HepG2 (cell line): Measurements from ENCODE around the gene ATP5F1E. TPM values are rescaled to one million over a fixed set of nuclear protein-coding genes. Genes with fewer than 3 reads are reported as not detected.
A peak's percentile ranks its signal among the peaks of the same experiment; 100 is the strongest.

Experiments
- EP300 ChIP-seq, 3 experiments: sonication (generic) in 1 of 3; formaldehyde crosslinking in 1 of 3; IDR thresholded peaks; 2 replicates each; pipeline versions ENCODE4 v1.5.1 to v1.6.1; 2011 to 2020; ENCODE audit warnings: low read depth in 2 of 3, low read length in 2 of 3, borderline replicate concordance in 1 of 3, improper control_type of control experiment in 1 of 3, mild to moderate bottlenecking in 1 of 3, missing genetic modification reagents in 1 of 3, moderate library complexity in 1 of 3
- GABPB1 ChIP-seq: IDR thresholded peaks from 2 replicates; pipeline ENCODE4 v1.6.1; 2016; ENCODE audit warnings: mild to moderate bottlenecking, missing genetic modification reagents, moderate library complexity, missing compliant biosample characterization
- MAFK ChIP-seq, 2 experiments: IDR thresholded peaks in 1 of 2; conservative IDR thresholded peaks in 1 of 2; 2 replicates each; pipeline ENCODE4 v1.6.1; 2011; ENCODE audit warnings: improper control_type of control experiment in 2 of 2, low read length in 2 of 2
- MTA3 ChIP-seq: sonication (generic); formaldehyde crosslinking; IDR thresholded peaks from 2 replicates; pipeline ENCODE4 v1.4.0; 2020; ENCODE audit warnings: missing genetic modification reagents
- MTF1 ChIP-seq: sonication (generic); formaldehyde crosslinking; IDR thresholded peaks from 2 replicates; pipeline ENCODE4 v1.5.0; 2020; ENCODE audit warnings: missing genetic modification reagents
- NFE2L1 ChIP-seq: sonication (generic); formaldehyde crosslinking; IDR thresholded peaks from 2 replicates; pipeline ENCODE4 v1.4.0; 2020; ENCODE audit warnings: missing genetic modification reagents, mild to moderate bottlenecking, borderline replicate concordance
- PHF5A ChIP-seq: IDR thresholded peaks from one replicate; pipeline ENCODE4 v1.6.1; 2018; ENCODE audit warnings: low read depth, missing genetic modification reagents; ENCODE audit not compliant: unreplicated experiment
- PPARG ChIP-seq: conservative IDR thresholded peaks from 2 replicates; pipeline ENCODE4 v1.6.1; 2016; ENCODE audit warnings: missing biosample characterization, missing genetic modification reagents
- RELA ChIP-seq: sonication (generic); formaldehyde crosslinking; IDR thresholded peaks from 2 replicates; pipeline ENCODE4 v1.4.0; 2020; ENCODE audit warnings: missing genetic modification reagents
- SATB2 ChIP-seq: sonication (generic); formaldehyde crosslinking; IDR thresholded peaks from 2 replicates; pipeline ENCODE4 v1.5.0; 2020; ENCODE audit warnings: missing genetic modification reagents
- TRIM24 ChIP-seq: sonication (generic); formaldehyde crosslinking; IDR thresholded peaks from 2 replicates; pipeline ENCODE4 v1.8.0; 2022; ENCODE audit warnings: mild to moderate bottlenecking, missing genetic modification reagents
- ZKSCAN8 ChIP-seq: IDR thresholded peaks from 2 replicates; pipeline ENCODE4 v1.6.1; 2016; ENCODE audit warnings: borderline replicate concordance, missing genetic modification reagents, missing compliant biosample characterization
- ZNF205 ChIP-seq: IDR thresholded peaks from 2 replicates; pipeline ENCODE4 v1.6.1; 2018; ENCODE audit warnings: missing biosample characterization, missing genetic modification reagents
- ZNF354B ChIP-seq: sonication (generic); formaldehyde crosslinking; IDR thresholded peaks from 2 replicates; pipeline ENCODE4 v1.8.0; 2022; ENCODE audit warnings: mild to moderate bottlenecking, missing genetic modification reagents
- ZNF547 ChIP-seq: sonication (generic); formaldehyde crosslinking; IDR thresholded peaks from 2 replicates; pipeline ENCODE4 v1.5.1; 2020; ENCODE audit warnings: mild to moderate bottlenecking, missing genetic modification reagents
- polyA plus RNA-seq, 8 experiments: library from polyadenylated mRNA; depleted of rRNA in 3 of 8; stranded (reverse) in 7 of 8; unstranded in 1 of 8; fragments of >200 nt; fragmentation: Illumina TruSeq in 4 of 8; extraction: Trizol in 4 of 8; gene quantifications; 2 replicates each; pipeline versions ENCODE4 v1.2.1 to v1.2.3, GENCODE V29; 2011 to 2016; ENCODE audit warnings: low read depth in 4 of 8, missing spikeins in 1 of 8, mixed read lengths in 1 of 8; ENCODE audit not compliant: insufficient read depth in 1 of 8
- total RNA-seq, 5 experiments: library from RNA; depleted of rRNA; stranded (reverse); fragments of >200 nt; fragmentation: Illumina TruSeq; extraction: Trizol; gene quantifications; 2 replicates each; pipeline ENCODE4 v1.2.3, GENCODE V29; 2016; ENCODE audit warnings: low read depth in 1 of 5
- TF ChIP-seq, protein P1 (sequence below): IDR thresholded peaks from 2 replicates; pipeline ENCODE4 v1.4.0; 2020; ENCODE audit warnings: mild to moderate bottlenecking, missing genetic modification reagents
- TF ChIP-seq, protein P2 (sequence below): sonication (generic); formaldehyde crosslinking; IDR thresholded peaks from 2 replicates; pipeline ENCODE4 v1.4.0; 2020; ENCODE audit warnings: missing genetic modification reagents
- TF ChIP-seq, protein P3 (sequence below): sonication (generic); formaldehyde crosslinking; IDR thresholded peaks from 2 replicates; pipeline ENCODE4 v1.5.1; 2020; ENCODE audit warnings: mild to moderate bottlenecking, missing genetic modification reagents, moderate library complexity

The ATP5F1E gene
- total and polyA plus RNA-seq, 2 of the 13 experiments (the other 11 are each of a cell fraction or from before 2014, with no cell fraction given) = 121 to 134 TPM

DNA sequence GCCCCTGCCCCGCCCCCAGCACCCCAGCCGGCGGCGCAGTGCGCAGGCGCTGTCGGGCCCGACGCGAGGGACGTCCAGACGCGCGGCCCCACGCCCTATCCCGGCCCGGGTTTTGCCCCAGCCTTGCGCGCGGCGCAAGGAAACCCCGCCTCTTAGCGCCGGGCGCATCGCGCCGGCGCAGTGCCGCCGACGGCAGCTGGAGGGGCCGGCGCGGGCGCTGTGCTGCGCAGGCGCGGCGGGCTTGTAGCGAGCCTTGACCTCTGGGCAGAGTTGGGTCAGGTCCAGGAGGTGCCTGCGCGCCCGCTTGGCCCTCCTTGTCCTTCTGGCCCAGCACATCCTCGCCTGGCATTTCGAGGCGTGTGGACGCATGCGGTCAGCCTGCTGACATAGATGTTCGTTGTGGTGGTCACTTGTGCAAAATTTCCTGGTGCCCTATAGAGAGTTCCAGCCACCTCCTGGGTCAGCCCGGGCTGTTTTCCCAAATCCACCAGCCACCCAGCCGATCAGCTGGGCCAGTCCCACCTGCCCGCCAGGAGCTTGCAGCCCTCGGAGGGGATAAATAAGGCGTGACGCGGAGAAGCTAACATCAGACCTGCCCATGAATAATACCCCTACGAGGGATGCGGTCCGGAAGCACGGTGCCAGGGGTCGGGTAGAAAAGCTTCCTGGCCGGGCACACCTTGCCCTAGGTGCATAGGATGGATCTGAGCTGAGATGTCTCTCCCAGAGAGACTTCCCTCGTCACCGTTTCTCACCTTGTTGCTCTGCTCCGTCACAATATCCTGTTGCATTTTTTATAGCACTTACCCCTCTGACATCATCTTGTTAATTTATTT, 10.9 kb upstream of the ATP5F1E start (continued):
- TF ChIP-seq, protein P1, sequence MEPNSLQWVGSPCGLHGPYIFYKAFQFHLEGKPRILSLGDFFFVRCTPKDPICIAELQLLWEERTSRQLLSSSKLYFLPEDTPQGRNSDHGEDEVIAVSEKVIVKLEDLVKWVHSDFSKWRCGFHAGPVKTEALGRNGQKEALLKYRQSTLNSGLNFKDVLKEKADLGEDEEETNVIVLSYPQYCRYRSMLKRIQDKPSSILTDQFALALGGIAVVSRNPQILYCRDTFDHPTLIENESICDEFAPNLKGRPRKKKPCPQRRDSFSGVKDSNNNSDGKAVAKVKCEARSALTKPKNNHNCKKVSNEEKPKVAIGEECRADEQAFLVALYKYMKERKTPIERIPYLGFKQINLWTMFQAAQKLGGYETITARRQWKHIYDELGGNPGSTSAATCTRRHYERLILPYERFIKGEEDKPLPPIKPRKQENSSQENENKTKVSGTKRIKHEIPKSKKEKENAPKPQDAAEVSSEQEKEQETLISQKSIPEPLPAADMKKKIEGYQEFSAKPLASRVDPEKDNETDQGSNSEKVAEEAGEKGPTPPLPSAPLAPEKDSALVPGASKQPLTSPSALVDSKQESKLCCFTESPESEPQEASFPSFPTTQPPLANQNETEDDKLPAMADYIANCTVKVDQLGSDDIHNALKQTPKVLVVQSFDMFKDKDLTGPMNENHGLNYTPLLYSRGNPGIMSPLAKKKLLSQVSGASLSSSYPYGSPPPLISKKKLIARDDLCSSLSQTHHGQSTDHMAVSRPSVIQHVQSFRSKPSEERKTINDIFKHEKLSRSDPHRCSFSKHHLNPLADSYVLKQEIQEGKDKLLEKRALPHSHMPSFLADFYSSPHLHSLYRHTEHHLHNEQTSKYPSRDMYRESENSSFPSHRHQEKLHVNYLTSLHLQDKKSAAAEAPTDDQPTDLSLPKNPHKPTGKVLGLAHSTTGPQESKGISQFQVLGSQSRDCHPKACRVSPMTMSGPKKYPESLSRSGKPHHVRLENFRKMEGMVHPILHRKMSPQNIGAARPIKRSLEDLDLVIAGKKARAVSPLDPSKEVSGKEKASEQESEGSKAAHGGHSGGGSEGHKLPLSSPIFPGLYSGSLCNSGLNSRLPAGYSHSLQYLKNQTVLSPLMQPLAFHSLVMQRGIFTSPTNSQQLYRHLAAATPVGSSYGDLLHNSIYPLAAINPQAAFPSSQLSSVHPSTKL (CRISPR knock-in tag) = no peak
- no peak for TF ChIP-seq ZKSCAN8 (CRISPR knock-in tag)
- no peak for TF ChIP-seq MTA3 (CRISPR knock-in tag)
- TF ChIP-seq ZNF547 (CRISPR knock-in tag) = no peak
- no peak for TF ChIP-seq TRIM24 (CRISPR knock-in tag)
- TF ChIP-seq PHF5A = no peak
- TF ChIP-seq MAFK (conservative IDR thresholded peaks at IDR 0.05 in 1 of 2, IDR thresholded peaks at IDR 0.05 in 1 of 2; ENCODE audit: low read length in 2 of 2) = no peak
- no peak for TF ChIP-seq NFE2L1 (CRISPR knock-in tag)
- TF ChIP-seq, protein P2, sequence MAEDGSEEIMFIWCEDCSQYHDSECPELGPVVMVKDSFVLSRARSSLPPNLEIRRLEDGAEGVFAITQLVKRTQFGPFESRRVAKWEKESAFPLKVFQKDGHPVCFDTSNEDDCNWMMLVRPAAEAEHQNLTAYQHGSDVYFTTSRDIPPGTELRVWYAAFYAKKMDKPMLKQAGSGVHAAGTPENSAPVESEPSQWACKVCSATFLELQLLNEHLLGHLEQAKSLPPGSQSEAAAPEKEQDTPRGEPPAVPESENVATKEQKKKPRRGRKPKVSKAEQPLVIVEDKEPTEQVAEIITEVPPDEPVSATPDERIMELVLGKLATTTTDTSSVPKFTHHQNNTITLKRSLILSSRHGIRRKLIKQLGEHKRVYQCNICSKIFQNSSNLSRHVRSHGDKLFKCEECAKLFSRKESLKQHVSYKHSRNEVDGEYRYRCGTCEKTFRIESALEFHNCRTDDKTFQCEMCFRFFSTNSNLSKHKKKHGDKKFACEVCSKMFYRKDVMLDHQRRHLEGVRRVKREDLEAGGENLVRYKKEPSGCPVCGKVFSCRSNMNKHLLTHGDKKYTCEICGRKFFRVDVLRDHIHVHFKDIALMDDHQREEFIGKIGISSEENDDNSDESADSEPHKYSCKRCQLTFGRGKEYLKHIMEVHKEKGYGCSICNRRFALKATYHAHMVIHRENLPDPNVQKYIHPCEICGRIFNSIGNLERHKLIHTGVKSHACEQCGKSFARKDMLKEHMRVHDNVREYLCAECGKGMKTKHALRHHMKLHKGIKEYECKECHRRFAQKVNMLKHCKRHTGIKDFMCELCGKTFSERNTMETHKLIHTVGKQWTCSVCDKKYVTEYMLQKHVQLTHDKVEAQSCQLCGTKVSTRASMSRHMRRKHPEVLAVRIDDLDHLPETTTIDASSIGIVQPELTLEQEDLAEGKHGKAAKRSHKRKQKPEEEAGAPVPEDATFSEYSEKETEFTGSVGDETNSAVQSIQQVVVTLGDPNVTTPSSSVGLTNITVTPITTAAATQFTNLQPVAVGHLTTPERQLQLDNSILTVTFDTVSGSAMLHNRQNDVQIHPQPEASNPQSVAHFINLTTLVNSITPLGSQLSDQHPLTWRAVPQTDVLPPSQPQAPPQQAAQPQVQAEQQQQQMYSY (CRISPR knock-in tag) = peak; percentile 95
- TF ChIP-seq, protein P3, sequence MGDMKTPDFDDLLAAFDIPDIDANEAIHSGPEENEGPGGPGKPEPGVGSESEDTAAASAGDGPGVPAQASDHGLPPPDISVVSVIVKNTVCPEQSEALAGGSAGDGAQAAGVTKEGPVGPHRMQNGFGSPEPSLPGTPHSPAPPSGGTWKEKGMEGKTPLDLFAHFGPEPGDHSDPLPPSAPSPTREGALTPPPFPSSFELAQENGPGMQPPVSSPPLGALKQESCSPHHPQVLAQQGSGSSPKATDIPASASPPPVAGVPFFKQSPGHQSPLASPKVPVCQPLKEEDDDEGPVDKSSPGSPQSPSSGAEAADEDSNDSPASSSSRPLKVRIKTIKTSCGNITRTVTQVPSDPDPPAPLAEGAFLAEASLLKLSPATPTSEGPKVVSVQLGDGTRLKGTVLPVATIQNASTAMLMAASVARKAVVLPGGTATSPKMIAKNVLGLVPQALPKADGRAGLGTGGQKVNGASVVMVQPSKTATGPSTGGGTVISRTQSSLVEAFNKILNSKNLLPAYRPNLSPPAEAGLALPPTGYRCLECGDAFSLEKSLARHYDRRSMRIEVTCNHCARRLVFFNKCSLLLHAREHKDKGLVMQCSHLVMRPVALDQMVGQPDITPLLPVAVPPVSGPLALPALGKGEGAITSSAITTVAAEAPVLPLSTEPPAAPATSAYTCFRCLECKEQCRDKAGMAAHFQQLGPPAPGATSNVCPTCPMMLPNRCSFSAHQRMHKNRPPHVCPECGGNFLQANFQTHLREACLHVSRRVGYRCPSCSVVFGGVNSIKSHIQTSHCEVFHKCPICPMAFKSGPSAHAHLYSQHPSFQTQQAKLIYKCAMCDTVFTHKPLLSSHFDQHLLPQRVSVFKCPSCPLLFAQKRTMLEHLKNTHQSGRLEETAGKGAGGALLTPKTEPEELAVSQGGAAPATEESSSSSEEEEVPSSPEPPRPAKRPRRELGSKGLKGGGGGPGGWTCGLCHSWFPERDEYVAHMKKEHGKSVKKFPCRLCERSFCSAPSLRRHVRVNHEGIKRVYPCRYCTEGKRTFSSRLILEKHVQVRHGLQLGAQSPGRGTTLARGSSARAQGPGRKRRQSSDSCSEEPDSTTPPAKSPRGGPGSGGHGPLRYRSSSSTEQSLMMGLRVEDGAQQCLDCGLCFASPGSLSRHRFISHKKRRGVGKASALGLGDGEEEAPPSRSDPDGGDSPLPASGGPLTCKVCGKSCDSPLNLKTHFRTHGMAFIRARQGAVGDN (CRISPR knock-in tag) = peak; percentile 39; the same call in 1 of the 2 replicates
- TF ChIP-seq GABPB1 (CRISPR knock-in tag) = no peak
- no peak for TF ChIP-seq ZNF205 (CRISPR knock-in tag)
- no peak for TF ChIP-seq EP300 (IDR thresholded peaks at IDR 0.05; ENCODE audit: low read depth in 2 of 2, low read length in 2 of 2)
- no peak for TF ChIP-seq EP300 (CRISPR knock-in tag; IDR thresholded peaks at IDR 0.05; ENCODE audit: borderline replicate concordance)
- no peak for TF ChIP-seq RELA (CRISPR knock-in tag)
- TF ChIP-seq PPARG (CRISPR knock-in tag) = peak; percentile 77
- no peak for TF ChIP-seq MTF1 (CRISPR knock-in tag)
- TF ChIP-seq SATB2 (CRISPR knock-in tag) = no peak
- TF ChIP-seq ZNF354B (CRISPR knock-in tag) = no peak
